Neural progenitor cell (in vitro differentiated cells): ENCODE data around the gene C1QL2.

ENCODE experiments used
- CTCF ChIP-seq: fragments of 200-600 bp; sonication (generic); IDR thresholded peaks from 2 replicates; pipeline ENCODE4 v1.5.1; 2017; ENCODE audit warnings: antibody characterized with exemption, mild to moderate bottlenecking
- EZH2 ChIP-seq: fragments of 200-600 bp; sonication (generic); IDR thresholded peaks from 2 replicates; pipeline ENCODE4 v1.6.1; 2017; ENCODE audit warnings: antibody characterized with exemption, mild to moderate bottlenecking, moderate library complexity
- EZH2phosphoT487 ChIP-seq: fragments of 200-600 bp; sonication (generic); IDR thresholded peaks from 2 replicates; pipeline ENCODE4 v1.6.1; 2017; ENCODE audit warnings: antibody characterized with exemption

- TF ChIP-seq CTCF (no peak), EZH2phosphoT487 (peak; percentile 90), EZH2 (peak; percentile 94)
These were observed 1.4 kb downstream of the C1QL2 start for GRCh38 chr2:119156891-119157773.
